HFF-Myc (cell line): ENCODE data around the gene MRPL16.
A peak's percentile ranks its signal among the peaks of the same experiment; 100 is the strongest.
"Not testable (repeated sequence)": the region's sequence is repeated elsewhere in the genome, so short reads cannot be mapped to it uniquely, and the experiment has no call there.

Experiments used
- DNase-seq: peaks from one replicate; pipeline ENCODE4 v3.0.0-alpha.2; 2011; ENCODE audit warnings: low read depth; ENCODE audit errors: extremely low read depth
- H3K4me3 ChIP-seq: replicated peaks from 2 replicates; pipeline ENCODE4 v1.5.1; 2011; ENCODE audit warnings: low read depth, mild to moderate bottlenecking, control low read depth, low read length
- TF ChIP-seq, protein P1 (sequence below): IDR thresholded peaks from 2 replicates; pipeline ENCODE4 v1.5.1; 2012; ENCODE audit warnings: mild to moderate bottlenecking, low read depth, low read length, control low read depth; ENCODE audit errors: missing control alignments

The MRPL16 gene

DNA sequence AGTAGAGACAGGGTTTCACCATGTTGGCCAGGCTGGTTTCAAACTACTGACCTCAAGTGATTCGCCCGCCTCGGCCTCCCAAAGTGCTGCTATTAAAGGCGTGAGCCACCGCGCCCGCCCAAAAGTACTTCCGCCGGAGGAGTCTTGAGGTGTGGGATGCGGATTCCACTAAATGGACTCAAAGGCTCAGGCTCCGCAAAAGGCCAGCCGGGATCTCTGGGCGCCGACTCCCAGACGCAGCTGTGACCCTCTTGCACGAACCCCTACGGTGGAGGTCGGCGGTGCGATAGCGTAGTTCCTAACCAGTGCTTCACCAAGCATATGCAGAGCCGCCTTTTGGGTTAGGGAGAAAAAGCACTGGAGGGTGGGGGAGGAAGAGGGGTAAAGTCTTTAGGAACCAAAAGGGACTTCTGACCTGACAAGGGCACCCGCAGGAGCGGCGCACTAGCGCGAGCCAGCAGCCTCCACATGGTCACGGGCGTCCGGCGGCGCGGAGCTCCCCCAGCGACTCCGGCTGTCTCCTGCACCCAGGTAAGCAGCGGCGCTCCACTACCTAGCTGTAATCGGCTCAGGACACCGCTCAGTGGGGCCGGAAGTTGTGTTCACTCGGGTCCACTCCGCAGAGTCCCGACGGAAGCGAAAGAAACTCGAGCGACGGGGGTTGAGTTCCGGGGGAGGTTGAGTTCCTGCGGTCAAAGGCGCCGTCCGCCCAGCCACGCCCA lies at the start of gene MRPL16:
TSS of gene MRPL16 (minus strand) at position 590 of the 722 bp plus-strand sequence. CDS start at position 470, 120 bp downstream.
- H3K4me3 ChIP-seq = peak within 1 kb of the TSS; percentile 81
- peak; percentile 58 for DNase-seq
- TF ChIP-seq, protein P1, sequence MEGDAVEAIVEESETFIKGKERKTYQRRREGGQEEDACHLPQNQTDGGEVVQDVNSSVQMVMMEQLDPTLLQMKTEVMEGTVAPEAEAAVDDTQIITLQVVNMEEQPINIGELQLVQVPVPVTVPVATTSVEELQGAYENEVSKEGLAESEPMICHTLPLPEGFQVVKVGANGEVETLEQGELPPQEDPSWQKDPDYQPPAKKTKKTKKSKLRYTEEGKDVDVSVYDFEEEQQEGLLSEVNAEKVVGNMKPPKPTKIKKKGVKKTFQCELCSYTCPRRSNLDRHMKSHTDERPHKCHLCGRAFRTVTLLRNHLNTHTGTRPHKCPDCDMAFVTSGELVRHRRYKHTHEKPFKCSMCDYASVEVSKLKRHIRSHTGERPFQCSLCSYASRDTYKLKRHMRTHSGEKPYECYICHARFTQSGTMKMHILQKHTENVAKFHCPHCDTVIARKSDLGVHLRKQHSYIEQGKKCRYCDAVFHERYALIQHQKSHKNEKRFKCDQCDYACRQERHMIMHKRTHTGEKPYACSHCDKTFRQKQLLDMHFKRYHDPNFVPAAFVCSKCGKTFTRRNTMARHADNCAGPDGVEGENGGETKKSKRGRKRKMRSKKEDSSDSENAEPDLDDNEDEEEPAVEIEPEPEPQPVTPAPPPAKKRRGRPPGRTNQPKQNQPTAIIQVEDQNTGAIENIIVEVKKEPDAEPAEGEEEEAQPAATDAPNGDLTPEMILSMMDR = no peak

DNA sequence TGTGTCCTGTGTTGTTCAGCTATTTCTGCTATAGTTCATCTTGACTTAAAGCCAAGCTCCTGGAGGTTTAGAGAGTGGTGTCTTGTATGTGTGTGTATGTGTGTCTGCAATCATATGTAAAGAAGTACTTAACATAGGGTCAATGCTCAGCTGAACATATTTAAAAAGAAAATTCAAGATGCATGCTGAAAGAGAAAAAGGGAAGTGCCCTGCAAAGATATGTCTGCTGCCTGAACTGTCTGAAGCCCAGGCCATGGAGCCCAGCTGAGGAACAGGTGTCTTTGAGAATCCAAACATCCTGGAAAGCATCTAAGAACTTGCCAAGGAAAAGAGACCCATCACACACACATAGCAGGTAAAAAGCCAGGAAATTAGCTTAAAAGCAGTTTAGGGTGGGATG lies 49.1 kb upstream of the MRPL16 start:
- DNase-seq = no peak
- TF ChIP-seq, protein P1 = no peak
- H3K4me3 ChIP-seq = no peak overlapping the region

GRCh38 chr11:59857439-59858434 lies 47.2 kb upstream of the MRPL16 start:
- TF ChIP-seq, protein P1 = no peak
- no peak for DNase-seq
- H3K4me3 ChIP-seq = no peak overlapping the region

DNA sequence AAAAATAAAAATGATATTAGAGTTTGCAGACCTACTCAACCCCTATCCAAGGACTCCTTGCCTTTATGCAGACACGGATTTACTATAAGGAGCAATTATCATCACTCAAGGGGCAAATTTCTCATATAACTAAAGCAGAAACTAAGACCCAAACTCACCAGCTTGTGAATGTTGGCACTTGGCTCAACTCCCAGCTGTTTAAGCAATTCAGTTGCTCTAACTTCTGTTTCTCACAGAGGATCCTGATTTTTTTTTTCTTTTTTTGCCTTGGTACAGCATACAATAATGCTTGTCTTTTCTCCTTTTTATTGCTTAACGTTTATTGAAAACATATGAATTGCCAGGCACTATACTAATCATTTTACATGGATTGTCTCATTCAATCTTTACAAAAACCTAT lies 44.3 kb upstream of the MRPL16 start:
- TF ChIP-seq, protein P1 = no peak

DNA sequence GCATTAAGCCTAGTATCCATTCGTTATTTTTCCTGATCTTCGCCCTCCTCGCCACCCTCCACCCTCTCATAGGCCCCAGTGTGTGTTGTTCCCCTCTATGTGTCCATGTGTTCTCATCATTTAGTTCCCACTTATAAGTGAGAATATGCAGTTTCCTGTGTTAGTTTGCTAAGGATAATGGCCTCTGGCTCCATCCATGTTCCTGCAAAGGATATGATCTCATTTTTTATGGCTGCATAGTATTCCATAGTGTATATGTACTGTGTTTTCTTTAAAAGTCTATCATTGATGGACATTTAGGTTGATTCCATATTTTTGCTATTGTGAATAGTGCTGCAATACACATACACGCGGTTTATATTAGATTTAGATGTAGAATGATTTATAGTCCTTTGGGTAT lies 40.8 kb upstream of the MRPL16 start:
- H3K4me3 ChIP-seq, DNase-seq: not testable (repeated sequence)

More for the DNA sequence above, 44.3 kb upstream of the MRPL16 start:
- H3K4me3 ChIP-seq = no peak overlapping the region
- DNase-seq = no peak

GRCh38 chr11:59849551-59849950 lies 39.0 kb upstream of the MRPL16 start:
- H3K4me3 ChIP-seq = not testable (repeated sequence)

DNA sequence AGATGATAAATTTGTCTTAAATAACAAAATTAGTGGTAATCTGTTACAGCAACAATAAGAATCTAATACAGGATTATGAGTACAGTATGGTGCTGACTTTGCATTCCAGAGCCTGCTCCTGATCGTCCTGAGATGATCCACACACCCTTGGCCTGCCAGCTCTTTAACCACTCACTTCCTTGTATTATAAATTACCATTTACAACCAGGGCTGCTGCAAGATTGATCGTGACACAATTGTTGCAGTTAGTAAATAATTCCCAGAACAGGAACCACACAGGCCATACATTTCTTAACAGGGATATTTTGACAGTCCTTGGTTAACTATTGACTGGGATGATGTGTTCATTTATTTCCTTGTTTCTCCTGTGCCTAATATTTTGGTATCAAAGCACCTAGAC lies 38.6 kb upstream of the MRPL16 start:
- TF ChIP-seq, protein P1 = no peak
- no peak for DNase-seq
- no peak overlapping the region for H3K4me3 ChIP-seq

More at GRCh38 chr11:59849551-59849950, 39.0 kb upstream of the MRPL16 start:
- not testable (repeated sequence) for DNase-seq

- H3K4me3 ChIP-seq, DNase-seq: not testable (repeated sequence)
These were observed 37.9 kb upstream of the MRPL16 start for GRCh38 chr11:59848439-59848838.
